GM12891 (cell line): ENCODE measurements around the gene HSPB3.
"Not testable (repeated sequence)": the region's sequence is repeated elsewhere in the genome, so short reads cannot be mapped to it uniquely, and the experiment has no call there.

Experiments used
- DNase-seq: peaks from one replicate; pipeline ENCODE4 v3.0.0; 2011; ENCODE audit warnings: low spot score; ENCODE audit not compliant: insufficient read length
- FAIRE-seq: peaks from 2 replicates; lab custom pipeline; 2011; peaks lifted over from hg19 to GRCh38; lab: Jason Lieb, UNC
- PAX5 ChIP-seq: IDR thresholded peaks from 2 replicates; pipeline ENCODE4 v1.6.1; 2011; ENCODE audit warnings: low read length, moderate library complexity, mild to moderate bottlenecking; ENCODE audit not compliant: insufficient read depth, severe bottlenecking
- POLR2A ChIP-seq: IDR thresholded peaks from 2 replicates; pipeline ENCODE4 v1.6.1; 2011; ENCODE audit warnings: low read depth, low read length, control low read depth
- POLR2AphosphoS5 ChIP-seq: IDR thresholded peaks from 2 replicates; pipeline ENCODE4 v1.6.1; 2011; ENCODE audit warnings: low read depth, low read length, control low read depth
- POU2F2 ChIP-seq: IDR thresholded peaks from 2 replicates; pipeline ENCODE4 v1.6.1; 2011; ENCODE audit warnings: low read depth, mild to moderate bottlenecking, control low read depth, low read length, moderate library complexity
- SPI1 ChIP-seq: IDR thresholded peaks from 2 replicates; pipeline ENCODE4 v1.6.1; 2011; ENCODE audit warnings: low read depth, low read length, control low read depth
- TAF1 ChIP-seq: IDR thresholded peaks from 2 replicates; pipeline ENCODE4 v1.6.1; 2011; ENCODE audit warnings: low read depth, low read length, control low read depth

HSPB3 gene

DNA sequence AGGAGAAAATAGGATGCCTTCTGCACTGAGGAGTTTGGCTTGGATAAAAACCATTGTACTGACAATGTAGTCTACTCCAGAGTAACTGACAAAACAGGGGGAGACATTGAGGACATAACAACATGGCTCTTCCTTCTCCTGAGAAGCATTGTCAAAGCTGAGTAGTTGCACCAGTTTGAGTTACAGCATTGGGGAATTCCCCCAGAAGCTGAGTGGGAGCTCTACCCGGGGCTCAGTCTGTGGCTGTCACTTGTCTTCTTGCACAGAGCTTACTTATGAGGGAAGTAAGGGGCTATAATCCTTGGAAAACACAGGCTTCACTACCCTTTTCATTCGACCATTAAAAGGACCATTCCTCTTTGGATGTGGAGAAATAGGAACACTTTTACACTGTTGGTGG is 21.2 kb downstream of the HSPB3 start:
- no peak for TF ChIP-seq POLR2AphosphoS5
- no peak for TF ChIP-seq SPI1
- TF ChIP-seq POLR2A, result no peak
- TF ChIP-seq POU2F2, result no peak
- TF ChIP-seq PAX5, result no peak
- no peak for TF ChIP-seq TAF1
- no peak for FAIRE-seq
- no peak for DNase-seq

GRCh38 chr5:54477941-54478478 is 22.5 kb downstream of the HSPB3 start:
- TF ChIP-seq PAX5 (no peak), TAF1 (no peak), POLR2AphosphoS5 (no peak), POLR2A (no peak), SPI1 (no peak)
- no peak for DNase-seq
- no peak for FAIRE-seq

DNA sequence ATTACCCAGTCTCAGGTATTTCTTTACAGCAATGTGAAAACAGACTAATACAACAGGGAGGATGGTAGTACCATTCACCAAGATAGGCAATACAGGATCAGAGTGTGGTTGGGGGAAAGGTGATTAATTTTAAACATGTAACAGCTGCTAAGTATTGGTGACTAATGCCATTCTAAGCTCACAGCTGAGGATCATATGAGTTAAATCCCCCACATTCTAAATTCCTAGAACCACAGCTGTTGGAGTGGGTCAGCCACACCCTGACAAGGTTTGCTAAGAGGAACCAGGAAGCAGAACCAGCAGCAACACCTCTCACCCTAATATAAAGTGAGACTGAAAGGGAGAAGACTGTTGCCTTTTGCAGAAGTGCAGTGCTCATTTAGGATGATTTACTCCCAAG is 24.8 kb downstream of the HSPB3 start:
- TF ChIP-seq POLR2A (no peak), TAF1 (no peak), SPI1 (no peak), POLR2AphosphoS5 (no peak), PAX5 (no peak), POU2F2 (no peak)
- FAIRE-seq, result no peak
- no peak for DNase-seq

- FAIRE-seq, result no peak
Observed at GRCh38 chr5:54484219-54484894, 28.9 kb downstream of the HSPB3 start.

GRCh38 chr5:54485659-54486058 is 30.2 kb downstream of the HSPB3 start:
- 0 out of 2 replicates have a peak, but pooled peaks have one; percentile 30 for TF ChIP-seq SPI1
- not testable (repeated sequence) for FAIRE-seq, DNase-seq

More at GRCh38 chr5:54484219-54484894, 28.9 kb downstream of the HSPB3 start:
- no peak for DNase-seq
- TF ChIP-seq POLR2A, result no peak
- no peak for TF ChIP-seq POU2F2
- no peak for TF ChIP-seq PAX5
- TF ChIP-seq SPI1, result no peak

DNA sequence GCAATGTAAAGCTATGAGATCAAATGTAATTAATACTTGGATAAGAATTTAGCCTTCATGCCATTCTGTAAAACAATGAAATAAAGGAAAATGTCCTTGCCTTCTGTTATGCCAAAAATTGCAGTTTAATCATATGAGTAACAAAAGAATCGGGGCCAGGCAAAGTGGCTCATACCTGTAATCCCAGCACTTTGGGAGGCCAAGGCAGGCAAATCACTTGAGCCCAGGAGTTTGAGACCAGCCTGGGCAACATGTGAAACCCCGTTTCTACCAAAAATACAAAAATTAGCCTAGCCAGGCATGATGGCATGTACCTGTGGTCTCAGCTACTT is 34.1 kb downstream of the HSPB3 start:
- FAIRE-seq, DNase-seq: not testable (repeated sequence)

GRCh38 chr5:54491326-54491725 is 35.8 kb downstream of the HSPB3 start:
- DNase-seq, result no peak
- TF ChIP-seq POLR2AphosphoS5, result no peak
- TF ChIP-seq POU2F2, result no peak
- TF ChIP-seq POLR2A, result no peak
- no peak for TF ChIP-seq SPI1
- TF ChIP-seq PAX5, result no peak
- TF ChIP-seq TAF1, result no peak
- no peak for FAIRE-seq

DNA sequence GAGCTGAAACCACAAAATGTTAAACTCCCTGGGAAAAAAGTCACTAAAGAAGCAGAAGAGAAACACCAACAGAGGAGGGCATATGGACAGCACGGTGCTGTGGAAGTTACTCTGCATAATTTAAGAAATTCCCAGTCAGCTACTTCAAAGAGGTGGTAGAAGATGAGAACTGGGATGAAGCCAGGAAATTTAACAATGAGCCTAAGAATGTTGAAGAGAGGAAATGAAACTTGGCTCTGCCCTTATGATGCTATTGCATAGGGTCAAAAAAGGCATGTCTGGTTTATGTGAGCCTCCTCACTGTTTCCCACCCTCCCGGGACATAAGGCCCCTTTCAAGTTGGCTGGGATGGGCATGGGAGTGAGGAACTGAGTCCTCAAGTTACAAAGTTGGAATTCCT is 36.7 kb downstream of the HSPB3 start:
- TF ChIP-seq SPI1, result peak; percentile 77
- TF ChIP-seq TAF1, result no peak
- FAIRE-seq (no peak), DNase-seq (no peak)

GRCh38 chr5:54495027-54495426 is 39.5 kb downstream of the HSPB3 start:
- FAIRE-seq, result no peak
- TF ChIP-seq TAF1 (no peak), PAX5 (no peak), POLR2AphosphoS5 (no peak), POU2F2 (no peak), SPI1 (no peak), POLR2A (no peak)

More at GRCh38 chr5:54495027-54495426, 39.5 kb downstream of the HSPB3 start:
- DNase-seq, result no peak
